GM18868 (cell line): Measurements from ENCODE around the gene TEDC2.
"Not testable (repeated sequence)": the region's sequence is repeated elsewhere in the genome, so short reads cannot be mapped to it uniquely, and the experiment has no call there.

Source experiments
- ATAC-seq: cut with Tn5 transposase; IDR thresholded peaks from one replicate; pipeline ENCODE4 v1.9.1; 2021; ENCODE audit warnings: mild to moderate bottlenecking, moderate library complexity; ENCODE audit not compliant: unreplicated experiment

The TEDC2 gene

GRCh38 chr16:2459647-2460390 lies at the start of gene TEDC2:
TEDC2 (plus strand) TSS chr16:2460109; CDS start chr16:2460145, 36 bp downstream.
- peak; percentile 89 for ATAC-seq

- no peak for ATAC-seq
These were observed 44.8 kb upstream of the TEDC2 start for GRCh38 chr16:2415085-2415484.

- no peak for ATAC-seq
These were observed 39.9 kb upstream of the TEDC2 start for GRCh38 chr16:2420035-2420434.

DNA sequence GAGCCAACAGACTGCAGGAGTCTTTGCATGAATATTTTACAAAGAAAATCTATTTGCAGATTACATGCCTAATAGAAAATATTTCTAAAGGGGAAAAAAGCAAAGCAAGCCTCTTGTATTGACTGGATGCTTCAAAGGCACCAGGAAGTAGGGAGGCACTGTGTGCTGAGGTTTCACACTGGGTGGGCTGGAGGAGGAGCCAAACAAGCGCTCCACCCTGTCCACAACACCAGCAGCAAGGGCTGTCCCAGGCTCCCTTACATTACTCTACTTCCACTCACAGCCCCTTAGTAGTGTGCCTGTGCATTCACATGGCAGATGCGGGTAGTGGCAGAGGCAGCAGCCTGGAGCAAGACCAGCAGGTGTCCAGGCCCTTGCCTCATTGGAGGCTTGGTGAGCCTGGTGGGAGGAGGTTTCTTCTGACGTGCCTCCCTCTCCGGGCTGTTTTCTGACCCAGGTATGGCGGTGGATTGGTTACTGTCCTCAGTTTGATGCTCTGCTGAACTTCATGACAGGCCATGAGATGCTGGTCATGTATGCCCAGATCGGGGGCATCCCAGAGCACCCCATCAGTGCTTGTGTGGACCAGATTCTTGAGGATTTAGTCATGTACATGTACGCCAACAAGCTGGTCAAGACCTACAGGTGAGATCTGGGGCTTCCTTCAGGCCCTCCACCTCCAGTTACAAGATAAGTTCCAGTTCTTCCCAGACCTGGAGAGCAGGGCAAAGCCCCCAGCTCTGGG lies 37.6 kb upstream of the TEDC2 start:
- no peak for ATAC-seq

- ATAC-seq: no peak
These were observed 35.6 kb upstream of the TEDC2 start for GRCh38 chr16:2424061-2425007.

DNA sequence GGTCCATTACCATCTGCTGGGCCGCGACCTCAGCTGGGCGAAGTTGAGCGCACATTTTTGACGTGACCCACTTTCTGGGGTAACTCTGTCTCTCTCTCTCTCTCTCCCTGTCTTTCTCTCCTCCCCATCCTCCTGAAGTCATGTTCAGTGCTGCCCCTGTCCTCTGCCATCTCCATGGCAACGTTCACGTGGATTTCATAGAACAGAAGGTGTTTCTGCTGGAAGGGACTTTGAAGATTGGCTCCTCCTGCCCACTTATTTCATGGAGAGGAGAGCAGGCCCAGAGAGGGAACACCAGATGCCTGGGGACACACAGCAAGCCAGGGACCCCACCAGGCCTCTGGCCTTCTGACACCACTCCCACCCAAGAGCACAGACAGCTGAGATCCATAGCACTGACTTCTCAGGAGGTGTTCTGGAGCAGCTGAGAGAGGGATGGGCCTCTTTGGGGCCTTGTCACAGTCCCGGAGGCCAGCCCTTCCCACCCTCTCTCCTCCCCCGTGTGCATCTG lies 34.8 kb upstream of the TEDC2 start:
- no peak for ATAC-seq

- ATAC-seq: no peak
These were observed 34.0 kb upstream of the TEDC2 start for GRCh38 chr16:2425825-2426430.

GRCh38 chr16:2426941-2427361 lies 33.0 kb upstream of the TEDC2 start:
- no peak for ATAC-seq

DNA sequence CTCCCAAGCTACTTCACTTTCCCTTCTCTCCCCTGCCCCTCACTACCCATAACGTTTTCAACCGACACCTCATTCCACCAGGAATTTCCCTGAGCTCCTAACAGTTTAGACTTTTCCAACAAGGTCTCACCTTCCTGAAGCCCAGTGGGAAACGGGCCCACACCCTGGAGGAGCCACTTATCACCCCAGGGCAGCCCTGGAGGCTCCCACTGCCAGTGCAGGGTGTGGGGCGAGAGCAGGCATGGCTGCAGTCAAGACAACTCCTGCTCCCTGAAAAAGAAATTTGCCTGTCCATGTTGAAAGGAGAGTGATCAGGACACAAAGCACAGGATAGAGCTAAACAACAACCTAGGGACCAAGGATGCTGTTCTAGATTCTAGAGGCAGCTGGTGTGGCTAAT lies 32.4 kb upstream of the TEDC2 start:
- no peak for ATAC-seq

DNA sequence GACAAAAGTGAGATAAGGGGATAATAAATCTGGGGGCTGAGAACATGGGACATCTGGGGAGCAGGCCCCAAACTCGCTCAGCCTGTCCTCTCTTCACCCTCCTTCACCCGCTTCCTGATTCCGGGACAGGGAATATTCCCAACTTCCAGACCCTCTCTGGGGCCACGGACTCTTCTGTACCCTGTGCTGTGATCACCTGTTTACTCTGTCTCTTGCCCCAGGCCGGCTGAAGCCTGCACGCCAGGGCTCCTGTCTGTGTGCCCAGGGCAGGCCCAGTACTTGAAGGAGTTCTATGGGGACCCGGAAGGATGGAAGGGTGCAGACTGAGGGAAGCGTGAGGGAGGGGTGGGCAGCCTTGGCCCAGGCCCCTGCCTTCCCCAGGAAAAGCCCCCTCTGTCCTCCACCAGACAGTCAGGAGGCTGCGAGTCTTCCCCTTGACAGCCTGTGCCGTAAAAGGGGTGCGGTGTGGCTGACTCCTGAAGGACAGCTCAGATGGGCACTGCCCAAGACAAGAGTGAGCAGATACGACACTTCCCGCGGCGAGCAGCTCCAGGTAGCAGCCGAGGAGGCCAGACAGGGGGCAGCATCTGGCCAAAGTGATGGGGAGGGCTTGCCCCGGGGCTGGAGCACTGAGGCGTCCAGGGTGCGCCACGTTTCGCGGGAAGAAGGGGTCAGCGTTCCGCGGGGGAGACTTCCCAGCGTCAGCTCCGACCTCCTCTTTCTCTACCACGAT lies 31.7 kb upstream of the TEDC2 start:
- peak; percentile 13 for ATAC-seq

GRCh38 chr16:2428784-2429033 lies 31.2 kb upstream of the TEDC2 start:
- peak; percentile 17 for ATAC-seq

GRCh38 chr16:2429034-2429770 lies 30.7 kb upstream of the TEDC2 start, which contains the start of gene CCNF:
CCNF (plus strand) TSS chr16:2429447; CDS start chr16:2429482, 35 bp downstream.
- peak; percentile 84 for ATAC-seq

DNA sequence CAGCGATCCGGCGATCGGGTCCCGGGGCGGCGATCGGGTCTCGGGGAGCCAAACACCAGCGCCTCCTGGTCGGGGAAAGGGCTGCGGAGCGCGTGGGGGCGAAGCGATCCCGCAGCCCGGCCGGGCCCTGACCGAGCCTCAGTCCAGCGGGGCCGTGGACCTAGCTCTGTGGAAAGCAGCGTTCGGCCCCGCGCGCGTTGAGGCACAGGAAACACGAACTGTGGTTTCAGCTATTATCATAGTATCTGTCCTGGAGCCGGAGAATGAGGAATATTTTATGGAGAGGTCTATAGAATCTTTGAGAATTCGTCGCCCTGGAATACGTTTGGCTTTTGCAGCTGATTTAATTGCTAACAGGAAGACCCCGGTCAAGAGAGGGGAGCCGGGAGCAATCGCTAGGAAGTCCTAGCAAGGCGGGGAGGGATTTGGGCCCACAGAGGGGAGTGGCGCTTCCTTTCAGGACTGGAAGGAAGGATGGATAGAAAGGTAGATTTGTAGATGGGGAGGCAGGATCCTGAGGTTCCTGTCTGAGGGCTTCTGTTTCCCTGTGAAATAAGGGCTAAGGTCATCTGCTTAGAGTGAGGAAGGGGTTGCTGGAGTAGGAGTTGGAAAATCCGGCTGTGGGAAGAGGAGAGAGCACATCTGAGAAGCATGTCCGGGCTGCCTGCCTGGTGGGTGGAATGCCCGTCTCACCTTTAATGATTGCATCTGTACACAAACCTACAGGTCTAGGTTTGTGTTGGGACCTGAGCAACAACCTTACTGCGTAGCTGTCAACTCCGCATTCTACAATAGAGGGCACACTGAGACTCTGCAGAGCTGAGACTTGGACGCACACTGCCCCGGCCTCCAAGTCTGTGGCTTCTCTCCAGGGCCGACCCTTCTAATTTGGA lies 29.9 kb upstream of the TEDC2 start:
- no peak for ATAC-seq

- no peak for ATAC-seq
These were observed 27.6 kb upstream of the TEDC2 start for GRCh38 chr16:2432286-2432685.

DNA sequence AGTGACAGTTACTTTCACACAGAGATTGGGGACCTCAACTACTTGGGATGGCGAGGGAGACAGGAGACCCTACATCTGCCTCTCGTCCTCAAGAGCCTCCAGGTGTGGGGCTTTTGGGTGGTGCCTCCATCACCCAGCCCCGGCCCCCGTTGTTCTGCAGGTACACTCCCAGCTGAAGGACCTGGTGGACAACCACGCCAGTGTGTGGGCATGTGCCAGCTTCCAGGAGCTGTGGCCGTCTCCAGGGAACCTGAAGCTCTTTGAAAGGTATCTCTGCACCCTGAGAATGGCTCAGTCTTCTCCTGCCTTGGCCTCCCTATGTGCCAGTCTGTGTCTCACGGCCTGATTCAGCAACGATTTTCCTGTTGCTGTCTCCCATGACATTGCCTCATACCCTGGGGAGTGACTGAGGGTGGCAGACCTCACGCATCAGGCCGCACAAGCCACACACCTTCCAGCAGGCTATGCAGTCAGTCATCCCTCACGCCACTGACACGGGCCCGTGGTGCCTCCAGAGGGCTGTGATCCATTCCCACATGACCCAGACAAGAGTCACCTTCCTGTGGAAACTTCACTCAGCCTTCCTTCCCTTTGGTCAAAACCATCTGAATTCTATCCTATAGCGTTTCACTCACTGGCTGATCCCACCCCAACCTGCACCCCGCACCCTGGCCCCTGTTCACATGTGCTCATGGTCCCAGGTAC lies 27.0 kb upstream of the TEDC2 start:
- ATAC-seq: no peak

GRCh38 chr16:2435236-2435635 lies 24.7 kb upstream of the TEDC2 start:
- not testable (repeated sequence) for ATAC-seq

DNA sequence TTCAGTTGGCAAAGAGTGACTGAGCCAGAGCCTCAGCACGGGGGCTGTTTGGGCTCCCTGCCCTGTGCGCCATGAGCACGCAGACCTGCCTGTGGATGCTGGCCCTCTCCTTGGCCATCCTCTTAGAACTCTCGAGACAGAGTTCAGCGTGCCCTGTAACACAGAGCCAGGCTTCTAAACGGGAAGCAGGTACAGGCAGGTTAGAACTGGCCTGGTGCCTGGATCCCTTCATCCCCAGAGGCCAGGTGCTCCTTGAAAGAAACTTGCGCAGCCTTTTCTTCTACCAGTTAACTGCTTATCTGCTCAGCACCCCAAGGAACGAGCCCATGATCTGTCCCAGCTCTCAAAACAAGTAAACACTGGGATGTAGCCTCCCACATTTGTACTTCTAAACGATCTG lies 23.8 kb upstream of the TEDC2 start:
- ATAC-seq: no peak
